GM19099 (cell line): ENCODE results near the gene FURIN.
A peak's percentile ranks its signal among the peaks of the same experiment; 100 is the strongest.

Experiments
- POLR2A ChIP-seq: IDR thresholded peaks from 3 replicates; pipeline ENCODE4 v1.6.1; 2011; ENCODE audit warnings: low read depth; ENCODE audit not compliant: insufficient read length; ENCODE audit errors: extremely low read depth

Gene FURIN

GRCh38 chr15:90911906-90912769 lies 43.8 kb downstream of the FURIN start:
- TF ChIP-seq POLR2A: no peak

- no peak for TF ChIP-seq POLR2A
Measured at GRCh38 chr15:90912770-90913075, 44.3 kb downstream of the FURIN start.

GRCh38 chr15:90913398-90913944 lies 45.1 kb downstream of the FURIN start:
- no peak for TF ChIP-seq POLR2A

GRCh38 chr15:90914305-90915080 lies 46.1 kb downstream of the FURIN start:
- no peak for TF ChIP-seq POLR2A

GRCh38 chr15:90915216-90915807 lies 46.9 kb downstream of the FURIN start:
- no peak for TF ChIP-seq POLR2A

GRCh38 chr15:90915808-90916440 lies 47.5 kb downstream of the FURIN start:
- TF ChIP-seq POLR2A: no peak

- TF ChIP-seq POLR2A: no peak
Measured at GRCh38 chr15:90916461-90916860, 48.1 kb downstream of the FURIN start.

- no peak for TF ChIP-seq POLR2A
Measured at GRCh38 chr15:90917569-90917968, 49.2 kb downstream of the FURIN start.

GRCh38 chr15:90918034-90918788 lies 49.8 kb downstream of the FURIN start:
- no peak for TF ChIP-seq POLR2A

GRCh38 chr15:90918835-90919234 lies 50.4 kb downstream of the FURIN start:
- no peak for TF ChIP-seq POLR2A

GRCh38 chr15:90921887-90922286 lies 53.5 kb downstream of the FURIN start:
- no peak for TF ChIP-seq POLR2A

GRCh38 chr15:90922712-90923322 lies 54.4 kb downstream of the FURIN start:
- TF ChIP-seq POLR2A: peak; percentile 17

- peak; percentile 29 for TF ChIP-seq POLR2A
Measured at GRCh38 chr15:90924375-90924774, 56.0 kb downstream of the FURIN start.
